NCI-H146 (cell line): Measurements from ENCODE around the gene TBL3.
"Not testable (repeated sequence)": the region's sequence is repeated elsewhere in the genome, so short reads cannot be mapped to it uniquely, and the experiment has no call there.

Source experiments
- DNase-seq: peaks from one replicate; lab custom pipeline; 2025; lab: John Stamatoyannopoulos, UW

Gene TBL3

GRCh38 chr16:1942810-1943726 is 28.8 kb upstream of the TBL3 start, which contains the start of gene MSRB1:
TSS of gene MSRB1 (minus strand) at chr16:1943199. CDS start at chr16:1943156, 43 bp downstream.
- DNase-seq, result peak; percentile 100

- DNase-seq, result no peak
Observed at GRCh38 chr16:1944612-1945199, 27.1 kb upstream of the TBL3 start.

- DNase-seq, result no peak
Observed at GRCh38 chr16:1945559-1946391, 26.1 kb upstream of the TBL3 start.

GRCh38 chr16:1946495-1947368 is 25.1 kb upstream of the TBL3 start:
- no peak for DNase-seq

GRCh38 chr16:1947369-1947670 is 24.5 kb upstream of the TBL3 start:
- DNase-seq, result no peak

GRCh38 chr16:1949507-1949906 is 22.3 kb upstream of the TBL3 start:
- DNase-seq, result no peak

GRCh38 chr16:1950047-1950446 is 21.8 kb upstream of the TBL3 start:
- no peak for DNase-seq

- no peak for DNase-seq
Observed at GRCh38 chr16:1950559-1950958, 21.3 kb upstream of the TBL3 start.

GRCh38 chr16:1953734-1954133 is 18.1 kb upstream of the TBL3 start:
- no peak for DNase-seq

- not testable (repeated sequence) for DNase-seq
Observed at GRCh38 chr16:1957434-1958142, 14.3 kb upstream of the TBL3 start.

GRCh38 chr16:1958143-1958491 is 13.7 kb upstream of the TBL3 start:
- DNase-seq, result not testable (repeated sequence)

- no peak for DNase-seq
Observed at GRCh38 chr16:1958715-1959268, 13.1 kb upstream of the TBL3 start.

GRCh38 chr16:1959269-1960039 is 12.4 kb upstream of the TBL3 start, which contains the start of gene NDUFB10:
TSS of gene NDUFB10 (plus strand) at chr16:1959538. CDS start at chr16:1959625, 87 bp downstream.
- peak; percentile 94 for DNase-seq

GRCh38 chr16:1960665-1961630 is 10.9 kb upstream of the TBL3 start:
- peak; percentile 50 for DNase-seq

GRCh38 chr16:1961651-1962067 is 10.2 kb upstream of the TBL3 start:
- DNase-seq, result peak; percentile 38

GRCh38 chr16:1962161-1963153 is 9.4 kb upstream of the TBL3 start:
- DNase-seq, result not testable (repeated sequence)

- DNase-seq, result peak; percentile 56
Observed at GRCh38 chr16:1963806-1964505, 7.9 kb upstream of the TBL3 start.
